Panc1 (cell line): Measurements from ENCODE around the gene TFB1M. TPM values are rescaled to one million over a fixed set of nuclear protein-coding genes. Genes with fewer than 3 reads are reported as not detected.
"Not testable (repeated sequence)": the region's sequence is repeated elsewhere in the genome, so short reads cannot be mapped to it uniquely, and the experiment has no call there.

Experiments used
- ATAC-seq: fragments of 200-7000 bp; cut with Tn5 transposase; 2 replicates; pipeline ENCODE4 v1.9.1; 2020; ENCODE audit warnings: mild to moderate bottlenecking, moderate library complexity
- BruUV-seq: library from RNA; stranded (reverse); fragments of 400-500 nt; replicated peaks from 2 replicates; lab custom pipeline; 2021; lab: Mats Ljungman, UMichigan
- CTCF ChIA-PET: fragments of 300-600 bp; sonication (Branson Sonifier 250); formaldehyde crosslinking; loops from one replicate; lab custom pipeline; 2022; ENCODE audit warnings: antibody characterized with exemption; lab: Charles Lee
- POLR2A ChIA-PET: fragments of 300-600 bp; sonication (Branson Sonifier 250); formaldehyde crosslinking; loops from one replicate; lab custom pipeline; 2022; ENCODE audit warnings: antibody characterized with exemption; lab: Charles Lee
- DNase-seq: peaks from one replicate; pipeline ENCODE4 v3.0.0-alpha.2; 2010; ENCODE audit warnings: low read depth, low spot score
- H3K27ac ChIP-seq: 2 replicates; pipeline ENCODE4 v1.5.1; 2011; ENCODE audit warnings: mild to moderate bottlenecking, low read length, inconsistent platforms
- H3K27me3 ChIP-seq: fragments of 200-500 bp; sonication (Bioruptor generic); 2 replicates; pipeline ENCODE4 v1.6.0; 2014; ENCODE audit warnings: low read length, inconsistent platforms; ENCODE audit not compliant: control insufficient read depth, insufficient read depth
- H3K36me3 ChIP-seq: fragments of 200-500 bp; sonication (Bioruptor generic); 2 replicates; pipeline ENCODE4 v1.5.1; 2014; ENCODE audit warnings: inconsistent platforms, mild to moderate bottlenecking, low read length, moderate library complexity; ENCODE audit not compliant: control insufficient read depth, insufficient read depth
- H3K4me1 ChIP-seq: 2 replicates; pipeline ENCODE4 v1.5.1; 2011; ENCODE audit warnings: inconsistent platforms, mild to moderate bottlenecking, low read length, moderate library complexity; ENCODE audit not compliant: control insufficient read depth, insufficient read depth
- H3K4me3 ChIP-seq, 2 experiments: 2 replicates each; pipeline ENCODE4 v1.5.1; 2011 to 2012; ENCODE audit warnings: low read depth in 2 of 2, low read length in 2 of 2, mild to moderate bottlenecking in 2 of 2, inconsistent platforms in 1 of 2, moderate library complexity in 1 of 2
- H3K9me3 ChIP-seq: fragments of 200-500 bp; sonication (Bioruptor generic); 2 replicates; pipeline ENCODE4 v1.5.1; 2014; ENCODE audit warnings: low read depth, mild to moderate bottlenecking, inconsistent platforms, low read length, moderate library complexity; ENCODE audit not compliant: control insufficient read depth, insufficient read depth
- POLR2AphosphoS5 ChIP-seq: IDR thresholded peaks from 2 replicates; pipeline ENCODE4 v1.6.1; 2012; ENCODE audit warnings: mild to moderate bottlenecking, low read depth, low read length, moderate library complexity
- SIN3A ChIP-seq: IDR thresholded peaks from 2 replicates; pipeline ENCODE4 v1.6.1; 2012; ENCODE audit warnings: low read depth, mild to moderate bottlenecking, low read length, moderate library complexity, borderline replicate concordance; ENCODE audit not compliant: insufficient read depth
- TCF7L2 ChIP-seq: IDR thresholded peaks from 2 replicates; pipeline ENCODE4 v1.6.1; 2011; ENCODE audit warnings: mild to moderate bottlenecking, low read depth, low read length, inconsistent platforms
- in situ Hi-C: cut with HindIII; loops from 2 replicates; pipeline ENCODE4 v1.10.0; 2016; ENCODE audit warnings: low sequenced_read_pairs, low pct_unique_long_range_greater_than_20kb
- intact Hi-C: fragments of 100-400 bp; cut with micrococcal nuclease; formaldehyde crosslinking; loops from one replicate; pipeline ENCODE4 v1.10.0; 2022; ENCODE audit not compliant: unreplicated experiment
- total RNA-seq: library from RNA; stranded (reverse); gene quantifications from one replicate; pipeline ENCODE4 v1.2.1, GENCODE V29; 2021; ENCODE audit not compliant: unreplicated experiment
- TF ChIP-seq, protein P1 (sequence below): fragments of 450-650 bp; IDR thresholded peaks from 2 replicates; pipeline ENCODE4 v1.5.1; 2017; ENCODE audit warnings: mild to moderate bottlenecking
- TF ChIP-seq, protein P2 (sequence below), 2 experiments: IDR thresholded peaks; 2 replicates each; pipeline ENCODE4 v1.6.1; 2011 to 2012; ENCODE audit warnings: low read depth in 2 of 2, control low read depth in 1 of 2, low read length in 1 of 2, mild to moderate bottlenecking in 1 of 2, moderate library complexity in 1 of 2; ENCODE audit not compliant: insufficient read depth in 1 of 2

Gene TFB1M
- total RNA-seq, 1 experiment from 2014 or later, result 32.0 TPM

DNA sequence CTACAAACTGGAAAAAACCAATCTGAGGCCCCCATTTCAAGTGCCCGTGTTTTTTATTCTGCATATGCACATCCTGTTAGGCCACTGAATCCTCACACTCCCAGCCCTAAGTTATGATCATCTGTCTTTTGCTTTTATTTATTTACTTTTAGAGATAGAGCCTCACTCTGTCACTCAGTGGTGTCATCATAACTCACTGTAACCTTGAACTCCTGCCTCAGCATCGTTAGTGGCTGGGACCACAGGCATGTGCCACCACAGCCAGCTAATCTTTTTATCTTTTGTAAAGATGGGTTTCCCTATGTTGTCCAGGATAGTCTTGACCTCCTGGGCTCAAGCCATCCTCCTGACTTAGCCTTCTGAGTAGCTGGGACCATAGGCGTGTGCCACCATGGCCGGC, 80.1 kb downstream of the TFB1M start:
- Histone ChIP-seq H3K9me3 (no peaks in the 10 kb centered on the region), H3K27ac (no peak overlapping the region), H3K4me1 (no peaks in the 10 kb centered on the region), H3K4me3 (no peak overlapping the region), H3K36me3 (no peaks in the 10 kb centered on the region), H3K27me3 (no peaks in the 10 kb centered on the region)
- DNase-seq (no peak), ATAC-seq (no peak)
- intact Hi-C loops, result no loop called here
- TF ChIP-seq TCF7L2 (no peak), POLR2AphosphoS5 (no peak)
- TF ChIP-seq, protein P1, sequence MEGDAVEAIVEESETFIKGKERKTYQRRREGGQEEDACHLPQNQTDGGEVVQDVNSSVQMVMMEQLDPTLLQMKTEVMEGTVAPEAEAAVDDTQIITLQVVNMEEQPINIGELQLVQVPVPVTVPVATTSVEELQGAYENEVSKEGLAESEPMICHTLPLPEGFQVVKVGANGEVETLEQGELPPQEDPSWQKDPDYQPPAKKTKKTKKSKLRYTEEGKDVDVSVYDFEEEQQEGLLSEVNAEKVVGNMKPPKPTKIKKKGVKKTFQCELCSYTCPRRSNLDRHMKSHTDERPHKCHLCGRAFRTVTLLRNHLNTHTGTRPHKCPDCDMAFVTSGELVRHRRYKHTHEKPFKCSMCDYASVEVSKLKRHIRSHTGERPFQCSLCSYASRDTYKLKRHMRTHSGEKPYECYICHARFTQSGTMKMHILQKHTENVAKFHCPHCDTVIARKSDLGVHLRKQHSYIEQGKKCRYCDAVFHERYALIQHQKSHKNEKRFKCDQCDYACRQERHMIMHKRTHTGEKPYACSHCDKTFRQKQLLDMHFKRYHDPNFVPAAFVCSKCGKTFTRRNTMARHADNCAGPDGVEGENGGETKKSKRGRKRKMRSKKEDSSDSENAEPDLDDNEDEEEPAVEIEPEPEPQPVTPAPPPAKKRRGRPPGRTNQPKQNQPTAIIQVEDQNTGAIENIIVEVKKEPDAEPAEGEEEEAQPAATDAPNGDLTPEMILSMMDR, result no peak
- no TSS peak for BruUV-seq
- ChIA-PET POLR2A (no interaction called here), CTCF (no interaction called here)
- in situ Hi-C loops, result no loop called here

DNA sequence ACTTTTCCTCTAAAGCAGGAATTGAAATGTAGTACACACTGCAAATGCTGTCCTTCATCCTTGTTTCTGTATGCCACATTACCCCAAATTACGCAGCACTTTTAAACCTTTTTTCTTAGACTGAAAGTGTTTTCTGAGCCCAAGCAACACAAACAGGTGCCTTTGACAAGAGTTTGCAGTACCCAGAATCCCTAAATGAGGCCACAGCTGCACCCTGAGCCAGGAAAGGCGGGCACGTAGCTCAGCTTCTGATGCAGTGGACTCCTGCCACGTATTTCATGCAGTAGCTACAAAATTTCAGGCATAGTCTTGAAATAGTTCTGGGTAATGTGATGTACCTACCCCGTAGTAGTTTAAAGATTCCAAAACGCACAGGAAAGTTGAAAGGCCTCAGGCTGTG, 81.4 kb downstream of the TFB1M start:
- BruUV-seq, result no TSS peak
- ATAC-seq (no peak), DNase-seq (no peak)
- ChIA-PET POLR2A (interaction anchor here (0.7 kb wide), 1 partner anchor 10 kb away, joined by 3 read pairs; no protein-coding TSS in a partner anchor), CTCF (no interaction called here)
- TF ChIP-seq, protein P2, sequence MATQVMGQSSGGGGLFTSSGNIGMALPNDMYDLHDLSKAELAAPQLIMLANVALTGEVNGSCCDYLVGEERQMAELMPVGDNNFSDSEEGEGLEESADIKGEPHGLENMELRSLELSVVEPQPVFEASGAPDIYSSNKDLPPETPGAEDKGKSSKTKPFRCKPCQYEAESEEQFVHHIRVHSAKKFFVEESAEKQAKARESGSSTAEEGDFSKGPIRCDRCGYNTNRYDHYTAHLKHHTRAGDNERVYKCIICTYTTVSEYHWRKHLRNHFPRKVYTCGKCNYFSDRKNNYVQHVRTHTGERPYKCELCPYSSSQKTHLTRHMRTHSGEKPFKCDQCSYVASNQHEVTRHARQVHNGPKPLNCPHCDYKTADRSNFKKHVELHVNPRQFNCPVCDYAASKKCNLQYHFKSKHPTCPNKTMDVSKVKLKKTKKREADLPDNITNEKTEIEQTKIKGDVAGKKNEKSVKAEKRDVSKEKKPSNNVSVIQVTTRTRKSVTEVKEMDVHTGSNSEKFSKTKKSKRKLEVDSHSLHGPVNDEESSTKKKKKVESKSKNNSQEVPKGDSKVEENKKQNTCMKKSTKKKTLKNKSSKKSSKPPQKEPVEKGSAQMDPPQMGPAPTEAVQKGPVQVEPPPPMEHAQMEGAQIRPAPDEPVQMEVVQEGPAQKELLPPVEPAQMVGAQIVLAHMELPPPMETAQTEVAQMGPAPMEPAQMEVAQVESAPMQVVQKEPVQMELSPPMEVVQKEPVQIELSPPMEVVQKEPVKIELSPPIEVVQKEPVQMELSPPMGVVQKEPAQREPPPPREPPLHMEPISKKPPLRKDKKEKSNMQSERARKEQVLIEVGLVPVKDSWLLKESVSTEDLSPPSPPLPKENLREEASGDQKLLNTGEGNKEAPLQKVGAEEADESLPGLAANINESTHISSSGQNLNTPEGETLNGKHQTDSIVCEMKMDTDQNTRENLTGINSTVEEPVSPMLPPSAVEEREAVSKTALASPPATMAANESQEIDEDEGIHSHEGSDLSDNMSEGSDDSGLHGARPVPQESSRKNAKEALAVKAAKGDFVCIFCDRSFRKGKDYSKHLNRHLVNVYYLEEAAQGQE (IDR thresholded peaks at IDR 0.05; ENCODE audit: insufficient read depth in 1 of 2, low read depth in 2 of 2, low read length in 1 of 2), result no peak
- TF ChIP-seq TCF7L2 (no peak), SIN3A (no peak), POLR2AphosphoS5 (no peak)
- TF ChIP-seq, protein P1, result no peak
- in situ Hi-C loops (no loop called here), intact Hi-C loops (no loop called here)
- H3K27me3 ChIP-seq, result no peaks in the 10 kb centered on the region
- no peaks in the 10 kb centered on the region for H3K9me3 ChIP-seq
- no peaks in the 10 kb centered on the region for H3K4me1 ChIP-seq
- H3K27ac ChIP-seq, result peak overlapping the region; percentile 26; the same call in 1 of the 2 replicates
- H3K36me3 ChIP-seq, result no peaks in the 10 kb centered on the region
- no peak overlapping the region for H3K4me3 ChIP-seq

DNA sequence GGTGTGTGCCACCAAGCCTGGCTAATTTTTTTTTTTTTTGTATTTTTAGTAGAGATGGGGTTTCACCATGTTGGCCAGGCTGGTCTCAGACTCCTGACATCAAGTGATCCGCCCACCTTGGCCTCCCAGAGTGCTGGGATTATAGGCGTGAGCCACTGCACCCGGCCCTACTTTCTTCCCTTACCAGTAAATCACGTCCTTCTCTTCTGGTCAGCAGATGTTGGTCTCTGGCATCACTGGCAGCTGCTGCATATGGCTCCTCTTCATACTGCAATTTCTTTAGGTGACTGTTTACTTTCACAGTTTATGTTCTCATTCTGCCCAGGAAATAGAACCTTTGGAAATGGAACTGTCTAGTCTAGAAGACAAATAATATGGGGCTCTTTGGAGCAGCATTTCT, 83.3 kb downstream of the TFB1M start:
- BruUV-seq, H3K4me3 ChIP-seq, H3K4me1 ChIP-seq, H3K9me3 ChIP-seq, H3K36me3 ChIP-seq, intact Hi-C loops, H3K27me3 ChIP-seq, POLR2A ChIA-PET, in situ Hi-C loops, DNase-seq, ATAC-seq, H3K27ac ChIP-seq, CTCF ChIA-PET: not testable (repeated sequence)
